ENCODE results near the gene EYA4. TPM values are rescaled to one million over a fixed set of nuclear protein-coding genes. Genes with fewer than 3 reads are reported as not detected.

The EYA4 gene
- polyA plus RNA-seq, 2 donors: 0.02 to 0.04 TPM

GRCh38 chr6:133301835-133302234 lies 60.7 kb downstream of the EYA4 start:
- Histone ChIP-seq H3K27me3 (ENCODE audit: control insufficient read depth in 1 of 2, insufficient read depth in 2 of 2, low read length in 2 of 2) (no peaks in the 10 kb centered on the region), H3K9me3 (ENCODE audit: control insufficient read depth in 2 of 2, insufficient read depth in 1 of 2, low read depth in 1 of 2, low read length in 1 of 2) (no peaks in the 10 kb centered on the region), H3K27ac (ENCODE audit: low read depth in 2 of 2, low read length in 1 of 2) (no peak overlapping the region), H3K4me1 (ENCODE audit: control insufficient read depth in 2 of 2, insufficient read depth in 2 of 2, low read length in 1 of 2) (no peaks in the 10 kb centered on the region), H3K36me3 (ENCODE audit: control insufficient read depth in 2 of 2, insufficient read depth in 2 of 2, low read length in 1 of 2) (no peaks in the 10 kb centered on the region), H3K4me3 (ENCODE audit: low read depth in 1 of 2, low read length in 2 of 2) (no peak overlapping the region)
- WGBS, 2 donors: 85% methylated on average over 5 of the region's 5 CpGs

GRCh38 chr6:133306931-133307330 lies 65.8 kb downstream of the EYA4 start:
- Histone ChIP-seq H3K9me3 (ENCODE audit: control insufficient read depth in 2 of 2, insufficient read depth in 1 of 2, low read depth in 1 of 2, low read length in 1 of 2) (no peaks in the 10 kb centered on the region), H3K36me3 (ENCODE audit: control insufficient read depth in 2 of 2, insufficient read depth in 2 of 2, low read length in 1 of 2) (no peaks in the 10 kb centered on the region), H3K4me1 (ENCODE audit: control insufficient read depth in 2 of 2, insufficient read depth in 2 of 2, low read length in 1 of 2) (no peaks in the 10 kb centered on the region), H3K27me3 (ENCODE audit: control insufficient read depth in 1 of 2, insufficient read depth in 2 of 2, low read length in 2 of 2) (no peaks in the 10 kb centered on the region), H3K27ac (ENCODE audit: low read depth in 2 of 2, low read length in 1 of 2) (no peak overlapping the region), H3K4me3 (ENCODE audit: low read depth in 1 of 2, low read length in 2 of 2) (no peak overlapping the region)
- WGBS, 2 donors: 45 to 52% methylated on average over 5 of the region's 5 CpGs

- WGBS, 2 donors: 68 to 73% methylated on average over 3 of the region's 3 CpGs
- Histone ChIP-seq H3K27ac (ENCODE audit: low read depth in 2 of 2, low read length in 1 of 2) (no peak overlapping the region), H3K4me1 (ENCODE audit: control insufficient read depth in 2 of 2, insufficient read depth in 2 of 2, low read length in 1 of 2) (no peaks in the 10 kb centered on the region), H3K27me3 (ENCODE audit: control insufficient read depth in 1 of 2, insufficient read depth in 2 of 2, low read length in 2 of 2) (no peaks in the 10 kb centered on the region), H3K9me3 (ENCODE audit: control insufficient read depth in 2 of 2, insufficient read depth in 1 of 2, low read depth in 1 of 2, low read length in 1 of 2) (no peaks in the 10 kb centered on the region), H3K36me3 (ENCODE audit: control insufficient read depth in 2 of 2, insufficient read depth in 2 of 2, low read length in 1 of 2) (no peaks in the 10 kb centered on the region), H3K4me3 (ENCODE audit: low read depth in 1 of 2, low read length in 2 of 2) (no peak overlapping the region)
These were observed 68.4 kb downstream of the EYA4 start for GRCh38 chr6:133309579-133309978.

DNA sequence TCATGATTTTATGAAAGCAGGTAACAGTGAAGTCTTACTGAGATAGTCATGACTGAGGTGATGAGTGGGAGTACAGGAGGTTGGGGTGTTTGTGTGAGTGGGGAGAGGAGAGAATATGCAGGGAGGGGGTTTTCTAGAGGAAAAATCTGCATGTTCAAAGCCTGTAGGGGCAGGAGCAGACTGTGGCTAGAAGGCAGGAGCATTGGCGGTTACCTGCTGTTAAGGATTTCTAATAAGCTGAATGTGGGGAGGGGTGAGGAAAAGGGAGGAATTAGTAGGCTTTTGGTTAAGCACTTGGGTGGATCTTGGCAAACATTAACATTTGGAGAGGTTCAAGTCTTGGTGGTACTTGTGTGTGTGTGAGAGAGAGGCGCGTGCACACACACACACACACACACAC lies 70.8 kb downstream of the EYA4 start:
- no peaks in the 10 kb centered on the region for H3K9me3 ChIP-seq (ENCODE audit: control insufficient read depth in 2 of 2, insufficient read depth in 1 of 2, low read depth in 1 of 2, low read length in 1 of 2)
- H3K4me1 ChIP-seq (ENCODE audit: control insufficient read depth in 2 of 2, insufficient read depth in 2 of 2, low read length in 1 of 2): no peaks in the 10 kb centered on the region
- H3K27ac ChIP-seq (ENCODE audit: low read depth in 2 of 2, low read length in 1 of 2): no peak overlapping the region
- no peak overlapping the region for H3K4me3 ChIP-seq (ENCODE audit: low read depth in 1 of 2, low read length in 2 of 2)
- H3K27me3 ChIP-seq (ENCODE audit: control insufficient read depth in 1 of 2, insufficient read depth in 2 of 2, low read length in 2 of 2): no peaks in the 10 kb centered on the region
- H3K36me3 ChIP-seq (ENCODE audit: control insufficient read depth in 2 of 2, insufficient read depth in 2 of 2, low read length in 1 of 2): no peaks in the 10 kb centered on the region
- 78 to 82% methylated on average over 3 of the region's 3 CpGs for WGBS, 2 donors

DNA sequence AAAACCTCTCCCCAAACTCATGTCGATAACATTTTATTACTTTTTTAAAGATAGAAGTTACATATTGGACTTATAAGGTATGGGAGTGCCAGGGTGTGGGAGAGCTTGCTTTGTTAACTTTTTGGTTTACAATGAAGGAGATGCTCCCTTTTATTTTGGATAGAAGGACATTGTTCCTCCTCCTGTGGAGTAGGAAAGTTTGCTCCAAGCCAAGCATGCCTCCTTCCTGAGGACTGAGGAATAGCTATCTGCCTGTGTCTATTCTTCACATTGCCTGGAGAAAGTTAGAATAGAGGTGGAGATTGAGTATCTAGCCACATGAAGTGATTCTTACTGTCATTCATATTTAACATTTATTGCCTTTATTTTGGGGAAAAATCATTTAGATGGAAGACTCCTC lies 71.9 kb downstream of the EYA4 start:
- WGBS, 2 donors: 86 to 90% methylated on average over 1 of the region's 1 CpG
- Histone ChIP-seq H3K27ac (ENCODE audit: low read depth in 2 of 2, low read length in 1 of 2) (no peak overlapping the region), H3K36me3 (ENCODE audit: control insufficient read depth in 2 of 2, insufficient read depth in 2 of 2, low read length in 1 of 2) (no peaks in the 10 kb centered on the region), H3K27me3 (ENCODE audit: control insufficient read depth in 1 of 2, insufficient read depth in 2 of 2, low read length in 2 of 2) (no peaks in the 10 kb centered on the region), H3K9me3 (ENCODE audit: control insufficient read depth in 2 of 2, insufficient read depth in 1 of 2, low read depth in 1 of 2, low read length in 1 of 2) (no peaks in the 10 kb centered on the region), H3K4me1 (ENCODE audit: control insufficient read depth in 2 of 2, insufficient read depth in 2 of 2, low read length in 1 of 2) (no peaks in the 10 kb centered on the region), H3K4me3 (ENCODE audit: low read depth in 1 of 2, low read length in 2 of 2) (no peak overlapping the region)

GRCh38 chr6:133314947-133315346 lies 73.8 kb downstream of the EYA4 start:
- Histone ChIP-seq H3K27me3 (ENCODE audit: control insufficient read depth in 1 of 2, insufficient read depth in 2 of 2, low read length in 2 of 2) (no peaks in the 10 kb centered on the region), H3K4me1 (ENCODE audit: control insufficient read depth in 2 of 2, insufficient read depth in 2 of 2, low read length in 1 of 2) (no peaks in the 10 kb centered on the region)
- WGBS, 2 donors: 86 to 91% methylated on average over 4 of the region's 4 CpGs

GRCh38 chr6:133315811-133316210 lies 74.7 kb downstream of the EYA4 start:
- Histone ChIP-seq H3K27ac (ENCODE audit: low read depth in 2 of 2, low read length in 1 of 2) (no peak overlapping the region), H3K4me1 (ENCODE audit: control insufficient read depth in 2 of 2, insufficient read depth in 2 of 2, low read length in 1 of 2) (no peaks in the 10 kb centered on the region), H3K27me3 (ENCODE audit: control insufficient read depth in 1 of 2, insufficient read depth in 2 of 2, low read length in 2 of 2) (no peaks in the 10 kb centered on the region), H3K4me3 (ENCODE audit: low read depth in 1 of 2, low read length in 2 of 2) (no peak overlapping the region), H3K9me3 (ENCODE audit: control insufficient read depth in 2 of 2, insufficient read depth in 1 of 2, low read depth in 1 of 2, low read length in 1 of 2) (no peaks in the 10 kb centered on the region), H3K36me3 (ENCODE audit: control insufficient read depth in 2 of 2, insufficient read depth in 2 of 2, low read length in 1 of 2) (no peaks in the 10 kb centered on the region)
- 74 to 82% methylated on average over 5 of the region's 5 CpGs for WGBS, 2 donors

More at GRCh38 chr6:133314947-133315346, 73.8 kb downstream of the EYA4 start:
- Histone ChIP-seq H3K27ac (ENCODE audit: low read depth in 2 of 2, low read length in 1 of 2) (no peak overlapping the region), H3K4me3 (ENCODE audit: low read depth in 1 of 2, low read length in 2 of 2) (no peak overlapping the region), H3K9me3 (ENCODE audit: control insufficient read depth in 2 of 2, insufficient read depth in 1 of 2, low read depth in 1 of 2, low read length in 1 of 2) (no peaks in the 10 kb centered on the region), H3K36me3 (ENCODE audit: control insufficient read depth in 2 of 2, insufficient read depth in 2 of 2, low read length in 1 of 2) (no peaks in the 10 kb centered on the region)

GRCh38 chr6:133317704-133318103 lies 76.5 kb downstream of the EYA4 start:
- H3K4me1 ChIP-seq (ENCODE audit: control insufficient read depth in 2 of 2, insufficient read depth in 2 of 2, low read length in 1 of 2): no peaks in the 10 kb centered on the region
- no peaks in the 10 kb centered on the region for H3K36me3 ChIP-seq (ENCODE audit: control insufficient read depth in 2 of 2, insufficient read depth in 2 of 2, low read length in 1 of 2)
- no peaks in the 10 kb centered on the region for H3K9me3 ChIP-seq (ENCODE audit: control insufficient read depth in 2 of 2, insufficient read depth in 1 of 2, low read depth in 1 of 2, low read length in 1 of 2)
- no peaks in the 10 kb centered on the region for H3K27me3 ChIP-seq (ENCODE audit: control insufficient read depth in 1 of 2, insufficient read depth in 2 of 2, low read length in 2 of 2)
- H3K4me3 ChIP-seq (ENCODE audit: low read depth in 1 of 2, low read length in 2 of 2): no peak overlapping the region
- 87 to 89% methylated on average over 4 of the region's 4 CpGs for WGBS, 2 donors
- no peak overlapping the region for H3K27ac ChIP-seq (ENCODE audit: low read depth in 2 of 2, low read length in 1 of 2)

DNA sequence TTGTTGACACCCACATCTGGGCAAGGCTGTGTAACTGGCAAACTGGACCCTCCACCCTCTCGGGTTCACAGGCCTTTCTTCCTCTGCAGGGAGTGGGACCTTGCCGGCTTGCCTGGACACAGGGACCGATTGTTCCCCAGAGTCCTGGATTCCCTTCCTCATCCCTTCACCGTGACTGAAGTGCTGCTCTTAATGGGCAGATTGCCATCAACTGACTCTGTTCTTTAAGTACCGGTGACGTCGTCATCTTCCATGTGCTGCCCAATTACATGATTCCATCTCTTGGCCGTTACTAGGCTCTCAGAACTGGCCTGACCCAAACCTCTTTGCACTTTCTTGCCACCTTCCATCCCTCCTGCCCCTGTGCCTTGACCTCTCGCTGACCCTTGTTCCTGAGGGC lies 85.4 kb downstream of the EYA4 start:
- no peaks in the 10 kb centered on the region for H3K27me3 ChIP-seq (ENCODE audit: control insufficient read depth in 1 of 2, insufficient read depth in 2 of 2, low read length in 2 of 2)
- H3K27ac ChIP-seq (ENCODE audit: low read depth in 2 of 2, low read length in 1 of 2): no peak overlapping the region
- WGBS, 2 donors: 81 to 85% methylated on average over 9 of the region's 9 CpGs
- H3K9me3 ChIP-seq (ENCODE audit: control insufficient read depth in 2 of 2, insufficient read depth in 1 of 2, low read depth in 1 of 2, low read length in 1 of 2): peaks cover 0 to 2% of the 10 kb centered on the region in 2 donors
- no peaks in the 10 kb centered on the region for H3K36me3 ChIP-seq (ENCODE audit: control insufficient read depth in 2 of 2, insufficient read depth in 2 of 2, low read length in 1 of 2)
- no peaks in the 10 kb centered on the region for H3K4me1 ChIP-seq (ENCODE audit: control insufficient read depth in 2 of 2, insufficient read depth in 2 of 2, low read length in 1 of 2)
- H3K4me3 ChIP-seq (ENCODE audit: low read depth in 1 of 2, low read length in 2 of 2): no peak overlapping the region

- 64 to 67% methylated on average over 3 of the region's 3 CpGs for WGBS, 2 donors
- no peak overlapping the region for H3K4me3 ChIP-seq (ENCODE audit: low read depth in 1 of 2, low read length in 2 of 2)
- H3K36me3 ChIP-seq (ENCODE audit: control insufficient read depth in 2 of 2, insufficient read depth in 2 of 2, low read length in 1 of 2): no peaks in the 10 kb centered on the region
- no peaks in the 10 kb centered on the region for H3K9me3 ChIP-seq (ENCODE audit: control insufficient read depth in 2 of 2, insufficient read depth in 1 of 2, low read depth in 1 of 2, low read length in 1 of 2)
- H3K4me1 ChIP-seq (ENCODE audit: control insufficient read depth in 2 of 2, insufficient read depth in 2 of 2, low read length in 1 of 2): no peaks in the 10 kb centered on the region
- no peak overlapping the region for H3K27ac ChIP-seq (ENCODE audit: low read depth in 2 of 2, low read length in 1 of 2)
- H3K27me3 ChIP-seq (ENCODE audit: control insufficient read depth in 1 of 2, insufficient read depth in 2 of 2, low read length in 2 of 2): no peaks in the 10 kb centered on the region
These were observed 92.7 kb downstream of the EYA4 start for GRCh38 chr6:133333852-133334251.

Measured in esophagus (tissue), 2 donors.